ENCODE results near the gene ETV3. TPM values are rescaled to one million over a fixed set of nuclear protein-coding genes. Genes with fewer than 3 reads are reported as not detected.

The ETV3 gene
- total RNA-seq, 1 experiment from 2014 or later = 39.7 TPM

GRCh38 chr1:157080714-157081113 lies 57.5 kb downstream of the ETV3 start:
- no TSS peak for BruUV-seq (replicated peaks)
- CTCF ChIA-PET = interaction anchor here (0.7 to 1.2 kb wide), 2 partner anchors 9 to 75 kb away, joined by 3 read pairs; no protein-coding TSS in a partner anchor

GRCh38 chr1:157077394-157077793 lies 60.8 kb downstream of the ETV3 start:
- Mint-ChIP-seq H3K4me3 (ENCODE audit: low read depth, unreplicated experiment) (no peak overlapping the region), H3K27ac (ENCODE audit: unreplicated experiment) (no peak overlapping the region), H3K36me3 (ENCODE audit: insufficient read depth, unreplicated experiment) (no peaks in the 10 kb centered on the region), H3K9me3 (ENCODE audit: low read depth, unreplicated experiment) (no peaks in the 10 kb centered on the region), H3K27me3 (ENCODE audit: unreplicated experiment) (peaks cover 64% of the 10 kb centered on the region), H3K4me1 (ENCODE audit: low read depth, unreplicated experiment) (no peaks in the 10 kb centered on the region)
- intact Hi-C loops (cut with micrococcal nuclease; ENCODE audit: unreplicated experiment) = no loop called here
- TF ChIP-seq CTCF (IDR thresholded peaks at IDR 0.05; ENCODE audit: unreplicated experiment) = no peak
- no TSS peak for BruUV-seq (replicated peaks)
- CTCF ChIA-PET = no interaction called here
- DNase-seq = no peak

More at GRCh38 chr1:157080714-157081113, 57.5 kb downstream of the ETV3 start:
- TF ChIP-seq CTCF (IDR thresholded peaks at IDR 0.05; ENCODE audit: unreplicated experiment) = no peak
- Mint-ChIP-seq H3K4me1 (ENCODE audit: low read depth, unreplicated experiment) (no peaks in the 10 kb centered on the region), H3K9me3 (ENCODE audit: low read depth, unreplicated experiment) (no peaks in the 10 kb centered on the region), H3K27me3 (ENCODE audit: unreplicated experiment) (peaks cover 74% of the 10 kb centered on the region), H3K27ac (ENCODE audit: unreplicated experiment) (no peak overlapping the region), H3K36me3 (ENCODE audit: insufficient read depth, unreplicated experiment) (no peaks in the 10 kb centered on the region), H3K4me3 (ENCODE audit: low read depth, unreplicated experiment) (no peak overlapping the region)
- no peak for DNase-seq
- intact Hi-C loops (cut with micrococcal nuclease; ENCODE audit: unreplicated experiment) = loop anchor here (10.0 kb wide), 1 partner anchor 404 kb away; no protein-coding TSS in a partner anchor

- Mint-ChIP-seq H3K36me3 (ENCODE audit: insufficient read depth, unreplicated experiment) (no peaks in the 10 kb centered on the region), H3K9me3 (ENCODE audit: low read depth, unreplicated experiment) (no peaks in the 10 kb centered on the region), H3K27me3 (ENCODE audit: unreplicated experiment) (peaks cover 37% of the 10 kb centered on the region), H3K4me1 (ENCODE audit: low read depth, unreplicated experiment) (no peaks in the 10 kb centered on the region), H3K27ac (ENCODE audit: unreplicated experiment) (no peak overlapping the region), H3K4me3 (ENCODE audit: low read depth, unreplicated experiment) (peak overlapping the region; percentile 42)
- no TSS peak for BruUV-seq (replicated peaks)
- intact Hi-C loops (cut with micrococcal nuclease; ENCODE audit: unreplicated experiment) = no loop called here
- DNase-seq = peak; percentile 64
- TF ChIP-seq CTCF (IDR thresholded peaks at IDR 0.05; ENCODE audit: unreplicated experiment) = peak; percentile 56
- CTCF ChIA-PET = interaction anchor here (0.8 to 1.6 kb wide), 7 partner anchors 14 to 307 kb away, joined by 3 to 10 read pairs (median 4); partner anchors contain the start of gene PRCC
These were observed 64.1 kb downstream of the ETV3 start for GRCh38 chr1:157073944-157074685.

Other genes starting within 250 kb of the ETV3 start
- gene PEAR1, start 244.7 kb downstream of the ETV3 start, total RNA-seq (2022) = 3.0 and 3.2 TPM in 2 replicates
- gene LRRC71, start 217.8 kb downstream of the ETV3 start, total RNA-seq (2022) = not detected in 2 replicates
- 44.1 and 46.6 TPM in 2 replicates for gene ARHGEF11, start 92.7 kb downstream of the ETV3 start, total RNA-seq (2022)
- gene ETV3L, start 38.6 kb downstream of the ETV3 start, total RNA-seq (2022) = not detected in 2 replicates

All from Calu3 (cell line).